ENCODE measurements around the gene RCAN2.

GRCh38 chr6:46281110-46281509 lies 210.1 kb downstream of the RCAN2 start:
- no peak for TF ChIP-seq POLR2A (IDR thresholded peaks at IDR 0.05)
- TF ChIP-seq, protein P1, sequence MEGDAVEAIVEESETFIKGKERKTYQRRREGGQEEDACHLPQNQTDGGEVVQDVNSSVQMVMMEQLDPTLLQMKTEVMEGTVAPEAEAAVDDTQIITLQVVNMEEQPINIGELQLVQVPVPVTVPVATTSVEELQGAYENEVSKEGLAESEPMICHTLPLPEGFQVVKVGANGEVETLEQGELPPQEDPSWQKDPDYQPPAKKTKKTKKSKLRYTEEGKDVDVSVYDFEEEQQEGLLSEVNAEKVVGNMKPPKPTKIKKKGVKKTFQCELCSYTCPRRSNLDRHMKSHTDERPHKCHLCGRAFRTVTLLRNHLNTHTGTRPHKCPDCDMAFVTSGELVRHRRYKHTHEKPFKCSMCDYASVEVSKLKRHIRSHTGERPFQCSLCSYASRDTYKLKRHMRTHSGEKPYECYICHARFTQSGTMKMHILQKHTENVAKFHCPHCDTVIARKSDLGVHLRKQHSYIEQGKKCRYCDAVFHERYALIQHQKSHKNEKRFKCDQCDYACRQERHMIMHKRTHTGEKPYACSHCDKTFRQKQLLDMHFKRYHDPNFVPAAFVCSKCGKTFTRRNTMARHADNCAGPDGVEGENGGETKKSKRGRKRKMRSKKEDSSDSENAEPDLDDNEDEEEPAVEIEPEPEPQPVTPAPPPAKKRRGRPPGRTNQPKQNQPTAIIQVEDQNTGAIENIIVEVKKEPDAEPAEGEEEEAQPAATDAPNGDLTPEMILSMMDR (IDR thresholded peaks at IDR 0.05): no peak
